BE2C (cell line): ENCODE measurements around the gene MYH9.
A peak's percentile ranks its signal among the peaks of the same experiment; 100 is the strongest.

Experiments used
- DNase-seq: peaks from one replicate; pipeline ENCODE4 v3.0.0-alpha.2; 2020
- H3K27me3 ChIP-seq: fragments of 250-450 bp; sonication (Bioruptor Pico); 2 replicates; pipeline ENCODE4 v1.5.1; 2020; ENCODE audit warnings: mild to moderate bottlenecking
- H3K36me3 ChIP-seq: fragments of 250-450 bp; sonication (Bioruptor Pico); 2 replicates; pipeline ENCODE4 v1.5.1; 2020; ENCODE audit warnings: mild to moderate bottlenecking
- H3K4me1 ChIP-seq: fragments of 250-450 bp; sonication (Bioruptor Pico); 2 replicates; pipeline ENCODE4 v1.5.1; 2020
- H3K4me3 ChIP-seq: 2 replicates; pipeline ENCODE4 v1.5.1; 2011; ENCODE audit warnings: low read depth, low read length
- H3K9me3 ChIP-seq: fragments of 250-450 bp; sonication (Bioruptor Pico); 2 replicates; pipeline ENCODE4 v1.5.1; 2020
- CTCF ChIP-seq: IDR thresholded peaks from 2 replicates; pipeline ENCODE4 v1.5.1; 2012; ENCODE audit warnings: mild to moderate bottlenecking, low read depth, low read length

MYH9 gene

GRCh38 chr22:36369922-36370791, 17.6 kb downstream of the MYH9 start:
- H3K4me3 ChIP-seq = no peak overlapping the region
- no peaks in the 10 kb centered on the region for H3K9me3 ChIP-seq
- no peaks in the 10 kb centered on the region for H3K27me3 ChIP-seq
- H3K36me3 ChIP-seq = no peaks in the 10 kb centered on the region; the same call in 1 of the 2 replicates
- peaks cover 29% of the 10 kb centered on the region for H3K4me1 ChIP-seq
- no peak for DNase-seq
- no peak for TF ChIP-seq CTCF

- no peaks in the 10 kb centered on the region; the same call in 1 of the 2 replicates for H3K36me3 ChIP-seq
- H3K4me1 ChIP-seq = peaks cover 29% of the 10 kb centered on the region
- no peak overlapping the region for H3K4me3 ChIP-seq
- no peak for DNase-seq
- TF ChIP-seq CTCF = no peak
- no peaks in the 10 kb centered on the region for H3K27me3 ChIP-seq
- no peaks in the 10 kb centered on the region for H3K9me3 ChIP-seq
Measured at GRCh38 chr22:36369004-36369921, 18.5 kb downstream of the MYH9 start.

GRCh38 chr22:36368359-36368983, 19.3 kb downstream of the MYH9 start:
- no peaks in the 10 kb centered on the region; the same call in 1 of the 2 replicates for H3K36me3 ChIP-seq

GRCh38 chr22:36367479-36367878, 20.3 kb downstream of the MYH9 start:
- TF ChIP-seq CTCF = no peak
- Histone ChIP-seq H3K27me3 (no peaks in the 10 kb centered on the region), H3K4me1 (peaks cover 29% of the 10 kb centered on the region), H3K36me3 (no peaks in the 10 kb centered on the region; the same call in 1 of the 2 replicates), H3K4me3 (no peak overlapping the region), H3K9me3 (no peaks in the 10 kb centered on the region)
- no peak for DNase-seq

More at GRCh38 chr22:36368359-36368983, 19.3 kb downstream of the MYH9 start:
- no peaks in the 10 kb centered on the region for H3K9me3 ChIP-seq
- peak; percentile 36; the same call in 1 of the 2 replicates for TF ChIP-seq CTCF
- peak; percentile 86 for DNase-seq
- no peaks in the 10 kb centered on the region for H3K27me3 ChIP-seq
- no peak overlapping the region for H3K4me3 ChIP-seq
- peaks cover 29% of the 10 kb centered on the region for H3K4me1 ChIP-seq

- Histone ChIP-seq H3K36me3 (no peaks in the 10 kb centered on the region; the same call in 1 of the 2 replicates), H3K4me3 (no peak overlapping the region), H3K27me3 (no peaks in the 10 kb centered on the region), H3K9me3 (no peaks in the 10 kb centered on the region), H3K4me1 (peaks cover 29% of the 10 kb centered on the region)
- TF ChIP-seq CTCF = no peak
- no peak for DNase-seq
Measured at GRCh38 chr22:36367066-36367465, 20.7 kb downstream of the MYH9 start.
